ENCODE results near the gene MRPL1.

MRPL1 gene

DNA sequence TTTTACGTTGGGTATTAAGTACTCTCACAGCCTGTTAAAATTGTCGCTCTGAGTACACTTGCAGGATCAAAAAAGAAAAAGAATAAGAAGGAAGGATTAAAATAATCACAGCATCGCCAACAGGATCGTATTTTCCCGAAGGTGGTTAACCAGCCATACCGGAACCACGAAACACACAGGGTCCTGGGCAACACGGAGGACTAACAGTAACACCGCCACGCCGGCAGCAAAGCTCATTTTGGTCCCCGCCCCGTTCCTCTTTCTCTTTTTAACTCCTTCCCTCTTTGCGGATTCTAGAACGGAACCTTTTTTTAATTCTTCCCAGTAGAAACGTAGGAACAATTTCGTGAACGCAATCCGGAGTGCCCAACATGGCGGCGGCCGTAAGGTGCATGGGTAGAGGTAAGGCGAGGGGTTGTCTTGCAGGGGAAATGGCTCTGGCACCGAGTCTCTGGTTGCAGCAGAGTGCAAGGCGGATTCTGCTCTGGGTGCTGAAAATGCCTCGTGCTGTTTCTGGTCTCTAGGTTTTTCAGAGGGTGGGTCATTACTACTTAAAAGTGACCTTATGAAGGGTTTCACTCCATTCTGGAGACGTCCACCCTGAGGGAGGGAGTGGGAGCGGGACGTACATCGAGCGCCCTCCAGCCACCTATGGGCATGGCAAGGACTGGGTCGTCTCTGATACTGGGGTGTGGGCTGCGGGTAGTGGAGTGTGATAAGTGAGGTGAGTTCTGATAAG lies at the start of gene MRPL1:
Gene MRPL1, plus strand, starts transcription at position 353 of the 739 bp plus-strand sequence. Its CDS starts 19 bp downstream, at position 372.
- DNase-seq (ENCODE audit: low read depth in 2 of 2): peak; percentile 77 to 78

DNA sequence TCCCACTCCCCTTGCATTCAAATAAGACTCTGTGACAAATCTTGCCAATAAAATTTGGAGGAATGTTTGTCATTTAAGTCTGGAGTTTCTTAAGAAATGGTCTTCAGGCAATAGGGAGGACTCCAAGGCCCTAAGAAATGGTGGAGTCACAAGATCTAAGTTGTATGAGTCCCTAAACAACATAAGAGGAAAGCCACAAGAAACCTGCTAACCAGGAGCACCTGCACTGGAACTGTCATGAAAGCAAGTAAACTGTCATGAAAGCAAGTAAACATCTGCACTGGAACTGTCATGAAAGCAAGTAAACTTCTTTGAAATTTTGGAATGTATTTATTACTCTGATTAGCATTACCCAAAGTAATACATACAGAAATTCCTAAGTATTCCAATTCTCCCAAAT lies 47.0 kb upstream of the MRPL1 start:
- DNase-seq (ENCODE audit: low read depth in 2 of 2): no peak

DNA sequence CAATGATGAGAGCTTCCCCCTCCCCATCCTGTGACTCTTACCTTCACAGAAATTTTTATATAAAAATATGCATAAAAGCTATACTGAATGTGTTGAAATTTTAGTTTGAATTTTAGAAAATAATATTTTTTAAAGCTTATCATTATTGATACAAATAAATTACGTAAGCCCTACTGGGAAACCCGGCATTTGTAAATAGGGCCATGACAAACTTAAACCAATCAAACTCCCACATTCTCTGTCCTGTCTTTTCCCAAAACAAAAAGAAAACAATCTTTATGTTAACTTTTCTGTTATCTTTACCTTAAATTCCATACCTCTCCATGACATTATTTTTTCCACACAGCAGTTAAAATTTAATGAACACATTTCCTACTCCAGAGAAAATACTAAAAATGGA lies 46.1 kb upstream of the MRPL1 start:
- DNase-seq (ENCODE audit: low read depth in 2 of 2): no peak

DNA sequence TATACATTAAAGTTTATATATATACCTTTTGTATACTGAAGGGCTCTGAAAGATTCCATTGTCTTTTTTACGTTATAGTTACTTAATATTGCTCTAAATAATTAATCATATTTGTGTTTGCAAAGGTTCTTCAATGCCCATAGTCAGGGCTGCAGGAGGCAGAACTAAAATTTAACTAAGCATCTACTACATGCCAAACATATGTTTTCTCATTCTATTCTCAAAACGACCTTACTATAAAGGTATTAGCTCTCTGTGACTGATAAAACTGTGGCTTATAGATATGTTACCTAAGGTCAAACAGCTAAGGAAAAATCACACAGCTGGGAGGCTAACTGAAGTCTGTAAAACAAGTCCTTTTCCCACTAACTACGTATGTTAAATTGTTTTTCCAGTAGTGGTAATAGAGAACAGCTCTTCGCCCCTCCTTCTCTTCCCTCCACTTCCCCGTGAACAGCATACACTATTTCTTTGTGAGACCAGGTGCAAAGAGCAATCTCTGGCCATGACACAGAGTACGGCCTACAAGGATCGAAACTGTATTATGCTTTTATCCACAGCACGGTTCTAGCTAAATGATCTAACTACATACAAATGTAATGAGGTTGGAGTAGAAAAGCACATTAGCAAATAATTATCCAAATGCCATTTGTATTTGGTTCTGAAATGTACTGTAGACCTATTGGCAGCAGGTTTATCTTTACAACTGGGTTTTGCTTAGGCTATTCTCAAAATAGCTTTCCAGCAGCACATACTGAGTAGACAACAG lies 45.1 kb upstream of the MRPL1 start:
- no peak for DNase-seq (ENCODE audit: low read depth in 2 of 2)

DNA sequence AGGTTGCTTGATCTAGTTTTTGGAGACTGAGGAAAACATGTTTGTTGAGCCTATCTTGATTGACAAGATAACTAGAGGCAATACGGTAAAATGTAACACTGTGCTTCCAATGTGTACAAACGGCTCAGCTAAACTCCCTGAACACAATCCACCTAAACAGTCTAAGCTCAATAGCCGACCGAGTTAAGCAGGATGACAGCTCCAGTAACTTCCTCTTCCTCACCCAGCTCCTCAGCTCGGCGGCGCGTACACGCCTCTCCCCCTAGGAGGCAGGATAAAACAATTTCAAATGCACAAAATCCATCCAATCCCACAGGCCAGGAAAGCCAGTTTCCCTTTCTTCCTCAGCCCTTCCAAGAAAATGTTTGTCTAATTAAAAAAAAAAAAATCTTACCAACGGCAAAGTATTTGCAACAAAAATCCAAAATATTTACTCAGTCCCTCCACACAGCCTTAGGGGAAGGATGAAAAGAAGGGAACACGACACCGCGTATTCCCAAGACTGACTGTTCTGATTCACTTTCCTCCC lies 44.5 kb upstream of the MRPL1 start:
- peak; percentile 21 to 25 for DNase-seq (ENCODE audit: low read depth in 2 of 2)

DNA sequence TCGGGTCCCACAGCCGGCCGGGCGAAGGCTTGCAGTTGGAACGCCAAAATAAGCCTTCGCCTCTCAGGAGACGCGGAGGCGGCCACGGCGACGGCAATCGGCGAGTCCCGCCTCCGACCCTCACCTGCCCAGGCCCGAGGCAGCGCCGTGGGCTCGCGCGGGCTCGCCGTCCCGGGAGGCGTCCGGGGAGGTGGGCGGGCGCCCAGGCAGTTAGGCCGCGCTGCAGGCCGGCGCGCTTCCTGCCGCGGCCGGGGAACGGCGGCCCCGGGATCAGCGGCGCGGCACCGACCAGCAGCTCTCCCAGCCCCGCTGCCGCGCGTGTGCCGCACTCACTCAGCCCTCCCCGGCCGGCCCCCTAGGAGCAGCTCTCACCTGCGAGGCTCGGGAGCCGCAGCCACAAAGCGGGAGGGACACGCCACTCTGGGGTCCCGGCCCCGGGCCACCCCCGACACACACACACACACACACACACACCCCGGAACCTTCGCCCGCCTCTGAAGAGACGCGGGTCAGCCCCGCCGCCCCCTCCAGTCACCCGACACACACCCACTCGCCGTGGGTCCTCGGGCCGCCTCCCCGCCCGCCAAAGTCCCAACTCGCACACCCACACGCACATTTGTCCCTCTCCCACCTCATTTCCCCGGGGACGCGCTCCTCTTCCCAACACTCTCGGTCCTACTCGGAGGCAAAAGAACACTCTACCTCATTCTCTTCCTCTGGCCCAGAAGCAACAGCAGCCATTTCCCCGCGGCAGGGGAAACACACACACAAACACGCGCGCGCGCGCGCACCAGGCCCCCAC lies 43.8 kb upstream of the MRPL1 start, which contains the start of gene CNOT6L:
Gene CNOT6L, minus strand, starts transcription at position 767 of the 802 bp plus-strand sequence. Its CDS starts 60 bp downstream, at position 707.
- DNase-seq (ENCODE audit: low read depth in 2 of 2): peak; percentile 37 to 64

DNA sequence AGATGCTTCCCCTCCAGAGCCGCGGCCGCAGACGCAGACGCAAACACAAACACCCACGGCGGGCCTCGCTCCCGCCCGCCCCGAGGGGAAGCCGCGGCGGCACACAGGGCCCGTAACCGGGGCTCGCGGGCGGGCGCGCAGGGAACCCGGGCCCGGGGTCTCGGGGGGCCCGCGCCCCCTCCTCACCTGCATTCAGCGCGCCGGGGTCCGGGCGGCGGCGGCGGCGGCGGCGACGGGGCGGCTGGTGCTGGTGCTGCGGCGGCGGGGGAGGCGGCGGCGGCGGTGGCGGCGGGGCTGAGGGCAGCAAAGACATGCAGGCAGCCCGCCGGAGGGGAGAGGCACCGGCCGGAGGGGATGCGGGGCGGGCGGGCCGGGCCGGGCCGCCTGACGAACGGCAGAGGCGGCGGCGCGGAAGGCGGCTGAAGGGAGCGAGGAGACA lies 43.2 kb upstream of the MRPL1 start:
- DNase-seq (ENCODE audit: low read depth in 2 of 2): peak in 1 of 2 donors; percentile 59

DNA sequence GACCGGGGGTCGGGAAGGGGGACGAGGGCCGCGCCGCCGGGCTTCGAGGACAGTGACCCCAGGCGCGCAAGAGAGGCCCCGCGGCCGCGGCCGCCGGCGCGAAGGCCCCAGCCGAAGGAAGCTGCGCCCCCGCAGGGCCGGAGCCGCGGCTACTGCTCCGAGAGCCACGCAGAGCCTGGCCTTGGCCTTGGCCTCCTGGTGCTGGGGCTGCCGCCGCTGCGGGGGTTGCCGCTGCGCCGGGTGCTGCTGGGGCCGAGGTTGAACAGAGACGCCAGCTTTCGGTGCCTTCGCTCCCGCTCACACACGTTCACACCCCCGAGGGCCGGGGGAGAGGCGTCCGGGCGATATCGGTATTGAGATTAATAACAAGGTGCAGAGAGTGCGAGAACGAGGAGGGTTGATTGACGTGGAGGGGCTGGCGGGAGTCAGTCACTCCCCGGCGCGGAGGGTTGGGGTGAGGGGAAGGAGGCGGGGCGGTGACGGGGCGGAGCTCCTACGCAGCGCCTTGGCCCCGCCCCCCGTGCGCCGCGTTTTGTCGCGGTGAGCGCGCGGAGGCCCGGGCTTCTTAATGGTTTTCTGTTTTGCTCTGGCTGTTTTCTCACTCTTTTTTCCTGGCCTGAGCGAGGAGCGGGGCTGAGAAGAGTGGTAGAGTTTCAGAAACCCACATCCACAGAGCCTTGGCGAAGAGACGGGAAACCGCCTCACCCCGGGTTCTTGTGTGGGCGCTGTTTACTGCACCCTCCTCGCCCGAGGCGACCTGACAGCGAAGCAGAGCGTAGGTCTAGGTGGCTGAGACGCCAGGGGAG lies 42.6 kb upstream of the MRPL1 start:
- DNase-seq (ENCODE audit: low read depth in 2 of 2): peak; percentile 92

DNA sequence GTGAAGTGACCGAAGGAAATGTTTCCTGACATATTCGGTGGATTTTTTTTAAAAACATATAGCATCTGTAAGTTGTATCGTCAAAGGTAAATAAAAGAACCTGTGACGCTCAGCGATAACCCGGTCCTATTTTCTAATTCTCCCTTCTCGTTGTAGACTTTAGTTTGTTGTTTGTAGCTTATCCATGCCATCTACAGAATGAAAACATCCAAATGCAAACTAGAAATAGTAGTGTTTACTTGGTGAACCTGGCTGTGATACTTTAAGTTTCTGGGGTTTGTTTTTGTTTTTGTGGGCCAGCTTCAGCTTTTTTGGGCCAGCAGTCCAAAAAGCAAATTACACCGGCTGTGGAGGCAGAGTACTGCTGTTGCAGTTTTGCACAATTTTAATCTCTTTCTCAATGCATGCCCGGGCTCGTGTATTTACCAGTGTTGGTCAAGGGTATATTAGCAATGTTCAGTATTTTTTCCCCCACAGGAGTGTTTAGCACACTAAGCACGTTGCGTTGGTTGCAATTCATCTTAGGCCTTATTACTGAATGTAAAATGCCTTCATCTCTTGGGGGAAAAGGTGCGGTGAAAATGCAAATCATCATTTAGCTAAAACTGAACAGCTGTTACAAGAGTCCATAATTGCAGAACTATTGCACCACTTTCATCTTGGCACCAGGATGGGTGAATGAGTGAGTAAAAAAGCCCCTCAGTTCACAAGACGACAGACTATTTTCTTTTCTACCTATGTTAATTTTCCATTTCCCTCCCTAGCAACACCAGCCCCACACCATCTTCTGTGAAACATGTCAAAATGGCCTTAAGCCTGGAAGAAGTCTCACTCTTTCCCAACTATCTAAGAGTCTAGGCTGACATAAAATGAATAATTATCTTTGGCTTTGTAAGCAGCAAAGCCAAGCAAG lies 41.7 kb upstream of the MRPL1 start:
- DNase-seq (ENCODE audit: low read depth in 2 of 2): no peak

DNA sequence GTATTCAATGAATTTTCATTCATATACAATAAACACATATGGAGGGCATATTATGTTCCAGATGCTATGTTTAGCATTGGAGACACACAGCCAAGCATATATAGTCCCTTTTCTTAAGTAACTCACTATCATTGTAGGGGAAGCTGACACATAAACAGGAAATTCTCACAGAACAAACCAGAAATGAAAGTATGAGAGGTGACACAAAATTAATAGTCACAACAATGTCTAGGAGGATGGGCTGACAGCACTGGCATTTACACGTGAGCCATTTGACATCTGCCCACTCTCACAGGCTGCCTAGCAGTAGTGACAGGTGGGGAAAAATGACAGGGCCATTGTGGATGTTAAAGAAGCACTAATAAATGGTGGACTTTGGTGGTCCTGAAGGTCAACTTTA lies 40.9 kb upstream of the MRPL1 start:
- no peak for DNase-seq (ENCODE audit: low read depth in 2 of 2)

DNA sequence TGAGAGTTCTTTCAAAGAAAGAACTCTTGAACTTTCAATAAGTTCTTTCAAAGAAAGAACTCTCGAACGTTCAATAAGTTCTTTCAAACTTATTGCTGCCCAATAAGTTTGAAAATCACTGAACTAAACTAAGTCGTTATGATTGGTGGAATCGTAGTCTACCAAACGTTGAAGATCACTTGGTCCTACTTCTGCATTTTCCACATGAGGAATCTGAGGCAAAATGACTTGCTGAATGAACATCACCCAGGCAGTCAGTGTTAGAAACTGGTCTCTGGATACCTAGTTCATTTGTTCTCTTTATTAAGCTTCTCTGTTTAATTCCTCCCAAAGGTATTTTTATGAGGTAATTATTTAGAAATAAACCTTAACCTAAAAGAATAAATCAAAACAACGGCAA lies 36.4 kb upstream of the MRPL1 start:
- no peak for DNase-seq (ENCODE audit: low read depth in 2 of 2)

DNA sequence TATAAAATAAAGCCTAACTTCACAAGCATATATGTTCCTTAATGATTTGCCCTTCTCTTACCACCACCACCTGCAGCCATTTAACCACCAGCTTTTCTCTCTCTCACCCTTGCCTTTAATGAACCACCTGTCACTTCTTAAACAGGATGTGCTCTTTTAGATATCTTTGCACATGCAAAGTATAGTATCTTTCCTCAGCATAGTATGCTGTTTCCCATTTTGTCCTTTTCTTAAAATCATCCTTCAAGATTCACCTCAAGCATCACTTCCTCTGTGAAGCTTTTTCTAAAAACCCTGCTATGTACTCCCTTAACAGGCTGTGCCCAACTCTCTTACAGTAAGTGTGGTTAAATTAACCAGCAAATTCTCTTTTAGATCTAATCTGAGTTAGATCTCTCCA lies 35.3 kb upstream of the MRPL1 start:
- no peak for DNase-seq (ENCODE audit: low read depth in 2 of 2)

DNA sequence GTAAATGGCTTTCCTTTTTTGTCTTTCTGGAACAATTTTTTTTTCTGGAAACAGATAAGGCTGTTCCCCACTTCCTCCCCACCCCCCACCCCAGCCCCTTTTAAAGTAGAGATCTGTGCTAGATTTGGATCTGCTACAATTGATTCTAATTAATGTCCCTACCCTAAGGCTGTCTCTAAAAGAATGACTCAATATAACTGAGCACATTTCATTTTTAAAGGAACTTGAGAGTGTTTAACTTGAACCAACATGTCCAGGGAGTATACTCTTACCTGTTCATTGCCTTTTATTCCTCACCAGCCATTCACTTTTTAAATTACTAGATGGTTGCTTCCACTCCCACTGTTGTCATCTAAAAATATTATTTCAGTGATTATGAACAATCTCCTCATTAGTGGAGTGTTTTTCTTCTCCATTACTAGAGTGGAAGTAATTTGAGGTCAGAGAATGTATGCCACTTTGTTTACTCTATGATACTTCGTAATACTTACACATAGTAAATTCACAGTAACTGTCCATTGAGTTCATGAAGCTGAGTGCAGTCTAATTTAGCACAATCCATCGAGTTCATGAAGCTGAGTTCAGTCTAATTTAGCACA lies 29.4 kb upstream of the MRPL1 start:
- DNase-seq (ENCODE audit: low read depth in 2 of 2): no peak

DNA sequence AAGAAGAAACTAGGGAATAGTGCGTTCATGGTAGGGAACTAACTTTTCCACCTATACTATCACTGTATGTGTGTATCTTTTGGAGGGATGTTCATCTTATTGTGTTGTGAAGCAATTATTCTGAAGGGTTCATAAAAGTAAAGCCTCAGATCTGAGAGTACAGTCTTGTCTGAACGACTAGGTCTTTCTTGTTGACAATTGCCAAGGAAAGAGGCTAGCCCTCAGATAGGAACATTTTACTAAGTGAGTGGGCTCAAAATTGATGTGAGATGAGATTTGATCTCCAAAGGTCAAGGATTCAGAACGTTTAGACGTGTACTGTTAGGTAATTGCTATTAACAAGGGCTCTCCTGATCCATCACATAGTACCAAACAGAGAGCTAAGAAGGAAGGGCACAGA lies 28.2 kb upstream of the MRPL1 start:
- no peak for DNase-seq (ENCODE audit: low read depth in 2 of 2)

DNA sequence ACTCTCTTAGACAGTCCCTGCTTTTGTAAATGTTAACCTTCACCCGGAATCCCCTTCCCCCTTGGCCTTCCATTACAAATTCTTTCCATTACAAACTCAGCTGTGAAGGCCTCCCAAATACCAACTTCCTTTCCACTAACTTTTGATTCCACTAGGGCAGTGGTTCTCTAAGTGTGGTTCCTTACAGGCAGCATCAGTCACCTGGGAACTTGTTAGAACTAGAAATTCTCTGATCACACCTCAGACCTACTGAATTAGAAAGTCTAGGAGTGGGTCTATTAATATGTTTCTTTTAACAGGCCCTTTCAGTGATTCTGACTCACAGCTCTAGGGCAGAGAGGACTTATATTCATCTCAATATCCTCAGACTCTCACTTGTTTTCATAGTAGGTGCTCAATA lies 19.0 kb upstream of the MRPL1 start:
- no peak for DNase-seq (ENCODE audit: low read depth in 2 of 2)

DNA sequence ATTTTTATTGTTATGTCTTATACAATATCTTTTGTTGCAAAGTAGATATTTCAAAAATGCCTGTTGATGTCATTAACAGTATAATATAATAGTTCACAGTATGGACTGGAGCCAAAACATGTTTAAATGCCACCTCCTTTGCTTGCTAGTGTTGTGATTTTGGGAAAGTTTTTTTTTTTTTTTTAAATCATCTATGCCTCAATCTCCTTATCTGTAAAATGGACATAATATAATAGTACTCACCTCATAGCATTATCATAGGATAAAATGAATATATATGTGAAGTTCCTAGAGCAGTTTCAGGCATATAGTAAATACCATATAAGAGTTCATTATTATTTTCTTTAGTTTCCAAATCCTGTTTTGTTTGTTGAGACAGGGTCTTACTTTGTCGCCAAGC lies 18.3 kb upstream of the MRPL1 start:
- no peak for DNase-seq (ENCODE audit: low read depth in 2 of 2)

DNA sequence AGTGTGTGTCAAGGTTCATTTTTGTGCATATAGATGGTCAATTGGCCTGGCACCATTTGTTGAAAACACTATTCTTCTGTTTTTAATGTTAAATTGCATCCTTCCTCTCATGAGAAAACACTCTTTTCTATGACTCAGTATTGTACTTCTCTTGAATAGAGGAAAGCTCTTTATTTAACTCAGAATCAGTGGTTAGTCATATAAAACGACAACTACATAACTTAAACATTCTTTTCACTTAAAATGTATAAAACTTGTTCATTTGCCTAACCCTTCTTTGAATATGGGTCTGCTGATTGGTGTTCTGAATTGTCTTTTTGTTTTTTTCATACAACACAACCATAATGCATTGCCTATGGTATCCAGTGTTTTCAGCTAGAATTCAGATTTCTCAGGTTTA lies 17.2 kb upstream of the MRPL1 start:
- no peak for DNase-seq (ENCODE audit: low read depth in 2 of 2)

DNA sequence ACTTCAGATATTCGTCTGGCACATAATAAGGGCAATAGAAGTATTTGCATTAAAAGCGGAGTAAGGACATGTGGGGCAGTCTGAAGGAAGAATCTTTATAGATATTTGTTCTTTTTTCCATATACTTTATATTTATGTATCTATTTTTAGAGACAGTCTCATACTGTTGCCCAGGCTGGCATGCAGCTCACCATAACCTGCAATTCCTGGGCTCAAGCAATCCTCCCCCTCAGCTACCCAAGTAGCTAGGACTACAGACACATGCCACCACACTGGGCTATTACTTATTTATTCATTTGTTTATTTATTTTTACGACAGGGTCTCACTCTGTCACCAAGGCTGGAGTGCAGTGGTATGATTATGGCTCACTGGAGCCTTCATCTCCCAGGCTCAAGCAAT lies 16.7 kb upstream of the MRPL1 start:
- DNase-seq (ENCODE audit: low read depth in 2 of 2): no peak

DNA sequence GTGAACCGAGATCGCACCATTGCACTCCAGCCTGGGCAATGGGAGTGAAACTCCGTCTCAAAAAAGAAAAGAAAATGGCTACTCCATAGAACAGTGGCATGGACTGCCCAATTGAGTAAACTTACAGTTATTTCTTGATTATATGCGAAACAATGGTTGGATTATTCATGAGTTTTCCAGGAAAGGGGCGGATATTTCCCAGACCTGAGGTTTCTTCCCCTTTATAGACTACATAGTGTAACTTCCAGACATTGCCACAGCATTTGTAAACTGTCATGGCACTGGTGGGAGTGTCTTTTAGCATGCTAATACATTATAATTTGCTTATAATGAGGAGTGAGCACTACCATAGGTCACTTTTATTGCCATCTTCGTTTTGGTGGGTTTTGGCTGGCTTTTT lies 14.1 kb upstream of the MRPL1 start:
- no peak for DNase-seq (ENCODE audit: low read depth in 2 of 2)

Measured in stimulated activated CD8-positive, alpha-beta memory T cell treated with anti-CD3 and anti-CD28 coated beads, Interleukin-15, amount 100 ng/mL, for 48 hours (primary cell).